Cardiac fibroblast (primary cell): Measurements from ENCODE around the gene RAPH1.
"Not testable (repeated sequence)": the region's sequence is repeated elsewhere in the genome, so short reads cannot be mapped to it uniquely, and the experiment has no call there.

ENCODE experiments used
- DNase-seq, 2 donors: peaks; one replicate each; pipeline versions ENCODE4 v3.0.0 to v3.0.0-alpha.2; 2010; ENCODE audit warnings: low read depth in 2 of 2
- H3K4me3 ChIP-seq, 2 donors: replicated peaks in 1 of 2; 1 replicate in 1 of 2; 2 replicates in 1 of 2; pipeline ENCODE4 v1.5.1; 2011; ENCODE audit warnings: low read depth in 2 of 2, low read length in 2 of 2, mild to moderate bottlenecking in 2 of 2, moderate library complexity in 1 of 2
- CTCF ChIP-seq: IDR thresholded peaks from one replicate; pipeline ENCODE4 v1.5.1; 2011; ENCODE audit warnings: low read depth, mild to moderate bottlenecking, low read length, inconsistent platforms

The RAPH1 gene

GRCh38 chr2:203379156-203379555 lies 155.9 kb downstream of the RAPH1 start:
- H3K4me3 ChIP-seq = no peak overlapping the region
- DNase-seq = no peak
- no peak for TF ChIP-seq CTCF

- DNase-seq = no peak
- H3K4me3 ChIP-seq = no peak overlapping the region
- peak; percentile 14 for TF ChIP-seq CTCF
Measured at GRCh38 chr2:203376173-203376572, 158.9 kb downstream of the RAPH1 start.

GRCh38 chr2:203372706-203373105 lies 162.4 kb downstream of the RAPH1 start:
- DNase-seq = not testable (repeated sequence)

GRCh38 chr2:203366639-203367466 lies 168.2 kb downstream of the RAPH1 start:
- H3K4me3 ChIP-seq = no peak overlapping the region
- no peak for TF ChIP-seq CTCF
- DNase-seq = no peak

More at GRCh38 chr2:203372706-203373105, 162.4 kb downstream of the RAPH1 start:
- H3K4me3 ChIP-seq = not testable (repeated sequence)

- no peak overlapping the region for H3K4me3 ChIP-seq
- TF ChIP-seq CTCF = no peak
- peak; percentile 21 to 32 for DNase-seq
Measured at GRCh38 chr2:203361922-203362321, 173.2 kb downstream of the RAPH1 start.

GRCh38 chr2:203361495-203361894 lies 173.6 kb downstream of the RAPH1 start:
- DNase-seq = no peak
- no peak for TF ChIP-seq CTCF
- H3K4me3 ChIP-seq = no peak overlapping the region

- no peak for TF ChIP-seq CTCF
- DNase-seq = peak in 1 of 2 donors; percentile 4
- no peak overlapping the region for H3K4me3 ChIP-seq
Measured at GRCh38 chr2:203360833-203361430, 174.2 kb downstream of the RAPH1 start.
